Suprapubic skin (tissue), 3 donors: ENCODE measurements around the gene TRIM37.

Experiments used
- POLR2A ChIP-seq, 2 donors: fragments of 450-650 bp; IDR thresholded peaks; one replicate each; pipeline ENCODE4 v1.6.1; 2017; ENCODE audit warnings: antibody characterized with exemption in 2 of 2, mild to moderate bottlenecking in 2 of 2, moderate library complexity in 2 of 2
- TF ChIP-seq, protein P1 (sequence below), 2 donors: fragments of 200-600 bp in 1 of 2; fragments of 450-650 bp in 1 of 2; sonication (generic) in 1 of 2; IDR thresholded peaks; one replicate each; pipeline ENCODE4 v1.5.1; 2016 to 2019; ENCODE audit warnings: antibody characterized with exemption in 2 of 2, mild to moderate bottlenecking in 1 of 2, moderate library complexity in 1 of 2

DNA sequence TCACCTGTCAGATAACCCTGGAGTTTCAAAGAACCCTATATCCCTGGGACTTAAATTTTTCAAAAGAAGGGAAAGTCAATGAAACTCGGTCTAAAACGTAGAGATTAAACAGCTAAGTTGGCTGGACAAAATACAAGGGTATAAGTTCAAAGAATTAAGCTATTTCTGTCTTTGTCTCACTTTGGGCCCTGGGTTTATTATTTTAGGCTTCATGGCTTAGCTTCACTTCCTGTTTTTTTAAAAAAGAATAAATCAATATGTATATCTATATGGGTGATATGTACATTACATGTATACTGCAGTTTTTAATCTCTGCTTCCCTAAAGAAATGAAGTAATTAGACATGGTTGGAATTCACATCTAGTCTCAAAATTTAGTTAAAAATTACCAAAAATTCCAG, 132.3 kb downstream of the TRIM37 start:
- TF ChIP-seq, protein P1, sequence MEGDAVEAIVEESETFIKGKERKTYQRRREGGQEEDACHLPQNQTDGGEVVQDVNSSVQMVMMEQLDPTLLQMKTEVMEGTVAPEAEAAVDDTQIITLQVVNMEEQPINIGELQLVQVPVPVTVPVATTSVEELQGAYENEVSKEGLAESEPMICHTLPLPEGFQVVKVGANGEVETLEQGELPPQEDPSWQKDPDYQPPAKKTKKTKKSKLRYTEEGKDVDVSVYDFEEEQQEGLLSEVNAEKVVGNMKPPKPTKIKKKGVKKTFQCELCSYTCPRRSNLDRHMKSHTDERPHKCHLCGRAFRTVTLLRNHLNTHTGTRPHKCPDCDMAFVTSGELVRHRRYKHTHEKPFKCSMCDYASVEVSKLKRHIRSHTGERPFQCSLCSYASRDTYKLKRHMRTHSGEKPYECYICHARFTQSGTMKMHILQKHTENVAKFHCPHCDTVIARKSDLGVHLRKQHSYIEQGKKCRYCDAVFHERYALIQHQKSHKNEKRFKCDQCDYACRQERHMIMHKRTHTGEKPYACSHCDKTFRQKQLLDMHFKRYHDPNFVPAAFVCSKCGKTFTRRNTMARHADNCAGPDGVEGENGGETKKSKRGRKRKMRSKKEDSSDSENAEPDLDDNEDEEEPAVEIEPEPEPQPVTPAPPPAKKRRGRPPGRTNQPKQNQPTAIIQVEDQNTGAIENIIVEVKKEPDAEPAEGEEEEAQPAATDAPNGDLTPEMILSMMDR (IDR thresholded peaks at IDR 0.05): no peak
- no peak for TF ChIP-seq POLR2A (IDR thresholded peaks at IDR 0.05)
